Measurements from ENCODE around the gene TK2. TPM values are rescaled to one million over a fixed set of nuclear protein-coding genes. Genes with fewer than 3 reads are reported as not detected.
"Not testable (repeated sequence)": the region's sequence is repeated elsewhere in the genome, so short reads cannot be mapped to it uniquely, and the experiment has no call there.

Gene TK2
- total RNA-seq = 38.9 and 41.9 TPM in 2 replicates

DNA sequence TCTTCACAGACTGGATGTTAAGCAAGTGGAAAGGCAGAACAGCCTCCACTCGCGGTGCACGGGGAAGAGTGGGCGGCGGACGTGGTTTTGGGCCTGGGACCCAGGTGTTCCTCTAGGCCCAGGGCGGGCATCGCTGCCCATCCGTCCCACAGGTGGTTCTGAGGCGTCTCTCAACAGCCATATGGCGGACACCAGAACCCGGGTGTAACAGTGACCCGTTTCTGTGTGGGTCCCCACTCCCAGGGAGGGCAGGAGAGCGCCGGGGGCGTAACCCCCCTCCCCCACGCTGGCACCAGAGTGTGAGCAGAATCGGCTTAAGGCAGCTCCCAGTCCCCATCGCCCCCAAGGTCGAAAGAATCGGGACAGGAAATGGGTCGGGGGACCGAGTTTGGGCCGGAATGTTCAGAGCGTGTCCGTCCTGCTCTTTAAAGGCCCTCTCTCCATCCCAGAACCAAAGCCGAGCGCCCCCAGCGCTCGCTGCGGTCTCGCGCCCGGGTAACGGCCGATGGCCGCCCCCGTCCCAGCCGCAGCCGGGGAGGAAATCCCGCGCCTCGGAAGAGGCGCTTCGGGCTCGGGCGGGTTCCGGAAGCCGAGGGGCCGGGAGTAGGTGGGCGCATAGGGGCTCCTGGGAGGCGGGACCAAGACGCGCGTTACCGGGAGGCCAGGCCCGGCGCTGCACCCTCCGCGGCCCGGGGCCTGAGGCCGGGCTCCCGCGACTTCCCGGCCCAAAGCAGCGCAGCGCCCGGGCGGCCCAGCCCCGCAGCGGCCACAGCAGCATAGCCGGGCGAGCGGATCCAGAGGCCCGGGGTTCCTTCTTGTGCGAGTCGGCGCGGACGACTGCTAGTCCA lies at the start of gene TK2:
Gene TK2, minus strand, starts transcription at position 839 of the 848 bp plus-strand sequence. Its CDS starts 61 bp downstream, at position 778.
- DNase-seq (ENCODE audit: low read depth) = peak; percentile 73
- H3K4me3 ChIP-seq (ENCODE audit: low read depth, low read length) = peak within 1 kb of the TSS; percentile 78
- peak; percentile 9 for TF ChIP-seq CTCF (IDR thresholded peaks at IDR 0.05; ENCODE audit: insufficient read depth, low read depth, low read length)

DNA sequence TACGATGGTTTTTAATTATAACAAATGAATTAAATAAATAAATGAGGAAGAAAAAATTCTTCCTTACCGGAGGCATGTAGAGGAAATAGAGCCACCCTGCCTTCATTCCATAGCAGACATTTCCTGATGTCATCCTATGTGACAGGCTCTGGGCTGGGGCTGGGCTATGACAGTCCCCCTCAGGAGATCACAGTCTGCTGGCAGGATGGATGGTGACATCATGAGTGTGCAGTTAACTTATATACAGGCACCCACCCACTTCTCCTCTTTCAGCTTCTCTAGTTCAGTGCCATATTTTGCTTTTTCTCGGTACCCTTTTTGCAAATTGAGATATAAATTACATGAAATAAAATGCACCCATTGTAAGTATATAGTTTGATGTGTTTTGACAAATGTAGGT lies 48.2 kb upstream of the TK2 start:
- no peak overlapping the region for H3K4me3 ChIP-seq (ENCODE audit: low read depth, low read length)
- no peak for DNase-seq (ENCODE audit: low read depth)
- TF ChIP-seq CTCF (IDR thresholded peaks at IDR 0.05; ENCODE audit: insufficient read depth, low read depth, low read length) = no peak

DNA sequence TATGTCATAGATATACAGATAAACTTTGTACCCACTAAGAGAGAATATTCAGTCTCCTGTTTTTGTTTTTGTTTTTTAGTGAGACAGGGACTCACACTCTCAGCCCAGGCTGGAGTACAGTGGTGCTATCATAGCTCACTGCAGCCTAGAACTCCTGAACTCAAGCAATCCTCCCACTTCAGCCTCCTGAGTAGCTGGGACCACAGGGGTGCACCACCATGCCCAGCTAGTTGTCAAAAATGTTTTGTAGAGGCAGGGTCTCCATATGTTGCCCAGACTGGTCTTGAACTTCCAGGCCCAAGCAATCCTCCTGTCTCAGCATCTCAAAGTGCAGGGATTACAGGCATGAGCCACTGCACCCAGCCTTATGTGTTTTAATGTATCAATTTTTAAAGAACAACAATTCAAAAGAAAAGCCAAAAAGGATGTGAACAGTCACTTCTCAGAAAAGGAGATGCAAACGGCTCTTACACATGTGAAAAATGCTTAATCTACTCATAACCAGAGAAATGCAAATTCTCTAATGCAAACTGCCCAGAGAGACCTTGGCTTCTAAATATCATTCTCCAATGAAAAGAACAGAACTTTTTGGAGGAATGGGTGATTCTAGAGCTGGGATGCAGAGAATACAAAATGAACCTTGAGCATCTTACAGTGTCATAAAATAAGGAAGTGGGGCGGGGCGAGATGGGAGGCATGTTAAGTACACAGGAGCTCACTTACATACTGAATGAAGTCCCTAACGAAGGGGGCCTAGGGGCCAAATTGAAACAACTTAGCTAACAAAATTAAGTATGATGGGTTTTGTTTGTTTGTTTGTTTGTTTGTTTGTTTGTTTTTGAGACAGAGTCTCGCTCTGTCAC lies 47.3 kb upstream of the TK2 start:
- no peak for TF ChIP-seq CTCF (IDR thresholded peaks at IDR 0.05; ENCODE audit: insufficient read depth, low read depth, low read length)
- DNase-seq (ENCODE audit: low read depth) = no peak
- H3K4me3 ChIP-seq (ENCODE audit: low read depth, low read length) = no peak overlapping the region

GRCh38 chr16:66596559-66596958 lies 46.6 kb upstream of the TK2 start:
- H3K4me3 ChIP-seq (ENCODE audit: low read depth, low read length); DNase-seq (ENCODE audit: low read depth): not testable (repeated sequence)

DNA sequence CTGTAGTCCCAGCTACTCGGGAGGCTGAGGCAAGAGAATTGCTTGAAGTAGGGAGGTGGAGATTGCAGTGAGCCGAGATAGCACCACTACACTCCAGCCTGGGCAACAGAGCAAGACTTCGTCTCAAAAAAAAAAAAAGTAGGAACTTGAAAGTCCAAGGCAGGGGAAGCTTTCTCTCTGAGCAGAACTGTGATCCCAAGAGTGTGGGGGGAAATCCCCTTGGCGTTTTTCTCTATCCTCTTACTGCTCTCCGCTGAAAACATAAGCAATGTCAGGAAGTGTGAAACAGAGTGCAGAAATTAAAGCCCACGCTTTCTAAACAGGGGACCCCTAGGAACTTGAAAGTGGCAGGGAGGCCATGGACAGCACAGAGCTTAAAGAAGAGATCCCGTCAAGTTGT lies 44.8 kb upstream of the TK2 start:
- H3K4me3 ChIP-seq (ENCODE audit: low read depth, low read length) = no peak overlapping the region
- TF ChIP-seq CTCF (IDR thresholded peaks at IDR 0.05; ENCODE audit: insufficient read depth, low read depth, low read length) = no peak
- no peak for DNase-seq (ENCODE audit: low read depth)

DNA sequence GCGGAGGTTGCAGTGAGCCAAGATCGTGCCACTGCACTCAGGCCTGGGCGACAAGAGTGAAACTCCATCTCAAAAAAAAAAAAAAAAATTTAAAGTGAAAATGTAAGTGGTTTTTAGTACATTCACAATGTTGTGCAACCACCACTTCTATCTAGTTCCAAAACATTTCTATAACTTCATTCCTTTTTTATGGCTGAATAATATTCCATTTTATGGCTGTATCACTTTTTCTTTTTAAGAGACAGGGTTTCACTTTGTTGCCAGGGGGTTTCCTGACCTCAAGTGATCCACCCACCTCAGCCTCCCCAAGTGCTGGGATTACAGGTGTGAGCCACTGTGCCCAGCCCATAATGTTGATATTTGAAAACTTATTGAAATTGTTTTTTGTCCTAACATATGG lies 42.9 kb upstream of the TK2 start:
- no peak for TF ChIP-seq CTCF (IDR thresholded peaks at IDR 0.05; ENCODE audit: insufficient read depth, low read depth, low read length)
- no peak for DNase-seq (ENCODE audit: low read depth)
- no peak overlapping the region for H3K4me3 ChIP-seq (ENCODE audit: low read depth, low read length)

DNA sequence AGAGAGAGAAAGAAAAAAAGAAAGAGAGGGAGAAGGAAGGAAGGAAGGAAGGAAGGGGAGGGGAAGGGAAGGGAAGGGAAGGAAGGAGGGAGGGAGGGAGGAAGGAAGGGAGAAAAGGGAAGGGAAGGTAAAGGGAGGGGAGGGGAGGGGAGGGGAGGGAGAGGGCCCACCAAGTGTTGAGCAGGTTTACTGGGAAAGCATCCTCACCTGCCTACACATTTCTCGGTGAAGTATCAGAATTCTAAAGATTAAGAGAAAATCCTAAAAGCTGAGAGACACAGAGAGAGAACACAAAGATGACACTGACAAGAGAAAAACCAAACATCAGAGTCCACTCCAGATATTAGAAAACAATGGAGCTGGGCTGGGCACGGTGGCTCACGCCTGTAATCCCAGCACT lies 42.3 kb upstream of the TK2 start:
- no peak overlapping the region for H3K4me3 ChIP-seq (ENCODE audit: low read depth, low read length)
- no peak for DNase-seq (ENCODE audit: low read depth)
- TF ChIP-seq CTCF (IDR thresholded peaks at IDR 0.05; ENCODE audit: insufficient read depth, low read depth, low read length) = no peak

All from fibroblast of villous mesenchyme (primary cell).